ENCODE measurements around the gene DYNLRB1.

DNA sequence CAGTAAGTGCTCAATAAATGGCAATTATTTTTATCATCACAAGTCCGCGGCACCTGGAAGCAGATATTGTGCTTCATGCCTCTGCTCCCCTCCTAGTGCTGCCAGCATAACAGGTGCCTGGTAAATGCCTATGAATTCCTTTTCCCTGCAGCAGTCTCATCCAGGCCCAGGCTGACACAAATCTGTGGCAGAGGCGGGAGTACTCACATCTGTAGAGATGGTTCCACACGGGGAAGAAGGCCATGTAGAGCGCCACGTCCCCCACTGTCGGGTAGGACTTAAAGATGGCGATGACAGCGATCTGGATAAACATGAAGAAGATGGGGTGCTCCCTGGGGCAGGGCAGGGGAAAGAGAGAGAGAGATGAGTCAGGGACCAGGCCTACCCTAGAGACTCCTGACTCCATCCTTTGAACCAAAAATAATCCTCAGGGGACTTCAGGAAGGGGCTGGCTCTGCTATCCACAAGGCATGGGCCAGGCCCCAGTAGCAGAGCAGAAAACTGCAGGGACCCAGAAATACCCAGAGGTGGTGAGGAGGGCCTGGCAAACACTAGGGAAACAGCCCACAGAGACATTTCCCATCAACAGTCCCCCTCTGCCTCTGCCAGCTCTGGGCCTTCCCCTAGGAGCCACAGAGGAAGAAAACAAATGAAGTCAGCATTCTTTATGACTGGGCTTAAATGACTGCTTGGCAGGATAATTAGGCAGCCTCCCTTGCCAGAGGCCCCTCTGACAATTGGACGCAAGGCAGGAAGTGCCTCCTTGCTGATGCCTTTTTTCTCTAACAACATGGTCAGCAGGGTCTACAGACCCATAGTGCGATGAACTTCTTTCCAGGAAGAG lies 65.3 kb downstream of the DYNLRB1 start:
- TF ChIP-seq EP300 (IDR thresholded peaks at IDR 0.05; ENCODE audit: low read depth in 2 of 2, low read length in 2 of 2) (no peak), EP300 (CRISPR knock-in tag; IDR thresholded peaks at IDR 0.05; ENCODE audit: borderline replicate concordance) (no peak), THYN1 (CRISPR knock-in tag; IDR thresholded peaks at IDR 0.05; ENCODE audit: borderline replicate concordance, low read depth) (no peak), TAF1 (CRISPR knock-in tag; IDR thresholded peaks at IDR 0.05) (no peak), NFIB (CRISPR knock-in tag; IDR thresholded peaks at IDR 0.05; ENCODE audit: borderline replicate concordance) (no peak), RARG (CRISPR knock-in tag; IDR thresholded peaks at IDR 0.05; ENCODE audit: low read depth) (no peak), SOX6 (IDR thresholded peaks at IDR 0.05) (no peak), SOX6 (CRISPR knock-in tag; IDR thresholded peaks at IDR 0.05) (no peak), MEF2D (CRISPR knock-in tag; IDR thresholded peaks at IDR 0.05) (no peak), CBFB (CRISPR knock-in tag; IDR thresholded peaks at IDR 0.05) (no peak), KDM1A (CRISPR knock-in tag; IDR thresholded peaks at IDR 0.05) (no peak), SMARCE1 (IDR thresholded peaks at IDR 0.05; ENCODE audit: borderline replicate concordance) (no peak), ZKSCAN1 (IDR thresholded peaks at IDR 0.05; ENCODE audit: low read length) (no peak)
- TF ChIP-seq, protein P1, sequence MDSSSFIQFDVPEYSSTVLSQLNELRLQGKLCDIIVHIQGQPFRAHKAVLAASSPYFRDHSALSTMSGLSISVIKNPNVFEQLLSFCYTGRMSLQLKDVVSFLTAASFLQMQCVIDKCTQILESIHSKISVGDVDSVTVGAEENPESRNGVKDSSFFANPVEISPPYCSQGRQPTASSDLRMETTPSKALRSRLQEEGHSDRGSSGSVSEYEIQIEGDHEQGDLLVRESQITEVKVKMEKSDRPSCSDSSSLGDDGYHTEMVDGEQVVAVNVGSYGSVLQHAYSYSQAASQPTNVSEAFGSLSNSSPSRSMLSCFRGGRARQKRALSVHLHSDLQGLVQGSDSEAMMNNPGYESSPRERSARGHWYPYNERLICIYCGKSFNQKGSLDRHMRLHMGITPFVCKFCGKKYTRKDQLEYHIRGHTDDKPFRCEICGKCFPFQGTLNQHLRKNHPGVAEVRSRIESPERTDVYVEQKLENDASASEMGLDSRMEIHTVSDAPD (CRISPR knock-in tag; IDR thresholded peaks at IDR 0.05) = no peak
- TF ChIP-seq, protein P2, sequence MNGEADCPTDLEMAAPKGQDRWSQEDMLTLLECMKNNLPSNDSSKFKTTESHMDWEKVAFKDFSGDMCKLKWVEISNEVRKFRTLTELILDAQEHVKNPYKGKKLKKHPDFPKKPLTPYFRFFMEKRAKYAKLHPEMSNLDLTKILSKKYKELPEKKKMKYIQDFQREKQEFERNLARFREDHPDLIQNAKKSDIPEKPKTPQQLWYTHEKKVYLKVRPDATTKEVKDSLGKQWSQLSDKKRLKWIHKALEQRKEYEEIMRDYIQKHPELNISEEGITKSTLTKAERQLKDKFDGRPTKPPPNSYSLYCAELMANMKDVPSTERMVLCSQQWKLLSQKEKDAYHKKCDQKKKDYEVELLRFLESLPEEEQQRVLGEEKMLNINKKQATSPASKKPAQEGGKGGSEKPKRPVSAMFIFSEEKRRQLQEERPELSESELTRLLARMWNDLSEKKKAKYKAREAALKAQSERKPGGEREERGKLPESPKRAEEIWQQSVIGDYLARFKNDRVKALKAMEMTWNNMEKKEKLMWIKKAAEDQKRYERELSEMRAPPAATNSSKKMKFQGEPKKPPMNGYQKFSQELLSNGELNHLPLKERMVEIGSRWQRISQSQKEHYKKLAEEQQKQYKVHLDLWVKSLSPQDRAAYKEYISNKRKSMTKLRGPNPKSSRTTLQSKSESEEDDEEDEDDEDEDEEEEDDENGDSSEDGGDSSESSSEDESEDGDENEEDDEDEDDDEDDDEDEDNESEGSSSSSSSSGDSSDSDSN (CRISPR knock-in tag; IDR thresholded peaks at IDR 0.05) = no peak
- TF ChIP-seq, protein P3, sequence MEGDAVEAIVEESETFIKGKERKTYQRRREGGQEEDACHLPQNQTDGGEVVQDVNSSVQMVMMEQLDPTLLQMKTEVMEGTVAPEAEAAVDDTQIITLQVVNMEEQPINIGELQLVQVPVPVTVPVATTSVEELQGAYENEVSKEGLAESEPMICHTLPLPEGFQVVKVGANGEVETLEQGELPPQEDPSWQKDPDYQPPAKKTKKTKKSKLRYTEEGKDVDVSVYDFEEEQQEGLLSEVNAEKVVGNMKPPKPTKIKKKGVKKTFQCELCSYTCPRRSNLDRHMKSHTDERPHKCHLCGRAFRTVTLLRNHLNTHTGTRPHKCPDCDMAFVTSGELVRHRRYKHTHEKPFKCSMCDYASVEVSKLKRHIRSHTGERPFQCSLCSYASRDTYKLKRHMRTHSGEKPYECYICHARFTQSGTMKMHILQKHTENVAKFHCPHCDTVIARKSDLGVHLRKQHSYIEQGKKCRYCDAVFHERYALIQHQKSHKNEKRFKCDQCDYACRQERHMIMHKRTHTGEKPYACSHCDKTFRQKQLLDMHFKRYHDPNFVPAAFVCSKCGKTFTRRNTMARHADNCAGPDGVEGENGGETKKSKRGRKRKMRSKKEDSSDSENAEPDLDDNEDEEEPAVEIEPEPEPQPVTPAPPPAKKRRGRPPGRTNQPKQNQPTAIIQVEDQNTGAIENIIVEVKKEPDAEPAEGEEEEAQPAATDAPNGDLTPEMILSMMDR (CRISPR knock-in tag; IDR thresholded peaks at IDR 0.05) = no peak

All from HepG2 (cell line).